GM13976 (cell line): ENCODE data around the gene DGKD.

ENCODE experiments used
- DNase-seq: peaks from one replicate; pipeline ENCODE4 v3.0.0; 2012; ENCODE audit warnings: low spot score
- CTCF ChIP-seq: IDR thresholded peaks from 2 replicates; pipeline ENCODE4 v1.5.1; 2012; ENCODE audit warnings: borderline replicate concordance, mild to moderate bottlenecking; ENCODE audit not compliant: insufficient read depth; ENCODE audit errors: extremely low read depth, missing control alignments, control extremely low read depth
- in situ Hi-C: fragments of 300-500 bp; cut with MboI; formaldehyde crosslinking; loops from one replicate; pipeline ENCODE4 v1.12.0; 2022; ENCODE audit warnings: low sequenced_read_pairs, mixed read lengths, inconsistent platforms; ENCODE audit not compliant: unreplicated experiment

The DGKD gene

GRCh38 chr2:233453111-233453915, 99.0 kb downstream of the DGKD start:
- in situ Hi-C loops = loop anchor here (25.0 kb wide), 1 partner anchor 259 kb away; the partner anchor contains the start of genes UGT1A4 and UGT1A5
- TF ChIP-seq CTCF = no peak
- DNase-seq = no peak

DNA sequence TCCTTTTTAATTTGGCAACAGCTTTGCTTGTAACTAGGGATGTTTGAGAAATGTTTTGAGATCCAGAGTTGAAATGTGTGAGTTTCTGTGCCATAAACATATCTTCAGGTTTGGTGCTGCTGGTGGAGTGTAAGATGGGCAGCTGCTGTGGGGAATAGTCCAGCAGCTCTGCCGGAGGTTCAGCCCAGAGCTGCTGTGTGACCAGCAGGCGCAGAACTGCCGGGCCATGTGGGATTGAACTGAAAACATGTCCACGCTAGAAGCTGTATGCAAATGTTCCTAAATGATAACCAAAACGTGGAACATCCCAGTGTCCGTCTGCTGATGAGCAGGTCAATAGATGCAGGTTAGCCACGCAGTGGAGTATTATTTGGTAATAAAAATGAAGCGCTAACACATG, 99.6 kb downstream of the DGKD start:
- in situ Hi-C loops = loop anchor here (25.0 kb wide), 1 partner anchor 258 kb away; the partner anchor contains the start of genes UGT1A4 and UGT1A5
- DNase-seq = no peak

GRCh38 chr2:233455006-233455405, 100.7 kb downstream of the DGKD start:
- in situ Hi-C loops = loop anchor here (25.0 kb wide), 1 partner anchor 257 kb away; the partner anchor contains the start of genes UGT1A4 and UGT1A5
- no peak for DNase-seq
- TF ChIP-seq CTCF = no peak

More for the DNA sequence above, 99.6 kb downstream of the DGKD start:
- no peak for TF ChIP-seq CTCF

DNA sequence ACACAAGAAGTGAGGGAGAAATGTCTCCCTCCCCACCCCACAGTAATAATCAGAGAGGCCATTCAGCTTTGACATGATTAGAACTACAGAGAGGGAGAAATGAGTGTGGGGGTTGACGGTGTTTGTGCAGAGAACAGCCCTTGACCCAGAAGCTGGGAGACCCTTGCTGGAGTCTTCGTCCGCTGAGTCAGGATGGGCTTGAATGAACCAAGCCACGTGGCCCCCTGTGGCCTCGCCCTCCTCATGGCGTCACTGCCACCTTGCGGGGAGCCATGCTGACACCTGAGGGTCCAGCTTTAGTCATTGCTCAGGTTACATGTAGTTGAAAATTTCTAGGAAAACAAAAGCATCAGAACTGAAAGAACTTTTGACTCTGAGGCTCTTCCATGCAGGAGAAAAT, 101.2 kb downstream of the DGKD start:
- TF ChIP-seq CTCF = no peak
- in situ Hi-C loops = loop anchor here (25.0 kb wide), 1 partner anchor 257 kb away; the partner anchor contains the start of genes UGT1A4 and UGT1A5
- DNase-seq = no peak

DNA sequence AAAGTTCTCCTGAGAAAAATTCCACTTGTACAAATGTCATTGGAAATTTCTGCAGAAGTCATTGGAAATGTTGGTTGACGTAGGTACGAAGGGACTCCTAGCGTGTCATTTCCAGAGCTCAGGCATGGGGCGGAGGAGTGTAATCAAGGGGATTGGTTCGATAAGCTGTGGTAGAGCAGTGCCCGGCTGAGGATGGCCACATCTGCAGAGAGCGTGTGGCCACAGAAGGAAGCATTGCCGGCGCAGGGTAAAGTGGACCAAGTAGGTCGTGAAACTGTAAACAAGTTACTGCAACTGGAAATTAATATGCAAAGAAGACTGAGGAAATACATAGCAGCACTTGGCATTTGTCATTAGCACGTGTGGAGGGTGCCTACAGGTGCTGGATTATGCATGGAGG, 101.8 kb downstream of the DGKD start:
- in situ Hi-C loops = loop anchor here (25.0 kb wide), 1 partner anchor 256 kb away; the partner anchor contains the start of genes UGT1A4 and UGT1A5
- DNase-seq = no peak
- TF ChIP-seq CTCF = no peak

DNA sequence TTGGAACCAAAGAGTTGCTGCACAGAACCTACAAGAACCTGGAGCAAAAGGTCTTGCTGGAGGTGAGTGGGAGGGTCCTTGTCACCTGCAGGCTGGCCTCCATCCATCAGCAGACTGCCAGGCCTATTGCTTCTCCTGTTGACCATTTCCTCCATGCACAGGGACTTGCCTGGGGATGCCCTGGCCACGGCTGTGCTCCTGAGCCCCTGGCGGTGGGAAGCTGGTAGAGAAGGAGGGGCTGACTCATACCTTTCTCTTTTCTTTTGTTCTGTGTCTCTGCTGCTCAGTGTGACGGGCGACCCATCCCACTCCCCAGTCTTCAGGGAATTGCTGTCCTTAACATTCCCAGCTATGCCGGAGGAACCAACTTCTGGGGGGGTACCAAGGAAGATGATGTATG, 102.6 kb downstream of the DGKD start:
- no peak for DNase-seq
- in situ Hi-C loops = loop anchor here (25.0 kb wide), 1 partner anchor 255 kb away; the partner anchor contains the start of genes UGT1A4 and UGT1A5
- no peak for TF ChIP-seq CTCF
